CD4-positive, alpha-beta T cell treated with Interleukin-4 for 1 hour (primary cell): ENCODE results near the gene GP1BB.

Experiments used
- DNase-seq, 2 donors: peaks; one replicate each; pipeline ENCODE4 v3.0.0-alpha.2; 2020 to 2022

Gene GP1BB

GRCh38 chr22:19727310-19728150 lies 4.2 kb downstream of the GP1BB start:
- no peak for DNase-seq

GRCh38 chr22:19728271-19728670 lies 4.9 kb downstream of the GP1BB start:
- no peak for DNase-seq

DNA sequence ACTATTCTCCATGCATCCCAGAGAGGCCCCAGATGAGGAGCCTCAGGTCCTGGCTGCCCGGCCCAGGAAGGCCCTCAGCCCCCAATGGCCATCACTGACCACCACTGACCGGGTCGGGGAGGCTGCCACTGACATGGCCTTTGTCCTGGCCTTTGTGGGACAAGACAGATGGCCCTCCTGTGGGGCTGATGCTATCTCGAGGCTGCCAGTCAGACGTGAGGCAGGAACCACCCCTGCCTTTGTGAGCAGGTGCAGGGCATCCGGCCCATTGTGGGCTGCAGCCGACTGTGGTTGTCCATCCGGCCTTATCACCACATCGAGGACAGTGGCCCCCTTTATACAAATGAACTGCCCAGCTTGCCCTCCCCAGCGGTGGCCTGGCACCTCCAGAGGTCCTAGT lies 5.5 kb downstream of the GP1BB start:
- no peak for DNase-seq

DNA sequence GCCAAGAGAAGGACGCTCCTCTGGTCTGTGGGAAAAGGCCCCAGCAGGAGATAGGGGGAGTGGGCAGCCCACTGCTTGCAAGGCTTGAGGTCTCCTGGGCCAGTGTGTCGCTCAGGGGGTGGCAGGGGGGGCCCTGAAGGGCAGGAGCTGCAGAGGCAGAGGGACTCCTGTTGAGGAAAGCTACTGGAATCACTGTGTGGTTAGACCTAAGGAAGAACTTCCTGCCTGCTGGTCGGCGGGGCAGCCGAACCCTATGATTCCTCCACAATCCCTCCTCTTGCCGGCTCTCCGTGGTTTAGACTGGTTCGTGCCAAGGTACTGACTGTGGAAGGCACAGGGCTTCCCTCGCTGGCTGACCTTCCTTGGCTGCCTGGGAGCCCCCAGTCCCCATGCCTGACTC lies 6.2 kb downstream of the GP1BB start:
- no peak for DNase-seq

- no peak for DNase-seq
Observed at GRCh38 chr22:19730198-19730597, 6.9 kb downstream of the GP1BB start.

GRCh38 chr22:19730655-19731360 lies 7.5 kb downstream of the GP1BB start:
- DNase-seq: peak; percentile 80 to 81

GRCh38 chr22:19731361-19732135 lies 8.2 kb downstream of the GP1BB start:
- DNase-seq: no peak

DNA sequence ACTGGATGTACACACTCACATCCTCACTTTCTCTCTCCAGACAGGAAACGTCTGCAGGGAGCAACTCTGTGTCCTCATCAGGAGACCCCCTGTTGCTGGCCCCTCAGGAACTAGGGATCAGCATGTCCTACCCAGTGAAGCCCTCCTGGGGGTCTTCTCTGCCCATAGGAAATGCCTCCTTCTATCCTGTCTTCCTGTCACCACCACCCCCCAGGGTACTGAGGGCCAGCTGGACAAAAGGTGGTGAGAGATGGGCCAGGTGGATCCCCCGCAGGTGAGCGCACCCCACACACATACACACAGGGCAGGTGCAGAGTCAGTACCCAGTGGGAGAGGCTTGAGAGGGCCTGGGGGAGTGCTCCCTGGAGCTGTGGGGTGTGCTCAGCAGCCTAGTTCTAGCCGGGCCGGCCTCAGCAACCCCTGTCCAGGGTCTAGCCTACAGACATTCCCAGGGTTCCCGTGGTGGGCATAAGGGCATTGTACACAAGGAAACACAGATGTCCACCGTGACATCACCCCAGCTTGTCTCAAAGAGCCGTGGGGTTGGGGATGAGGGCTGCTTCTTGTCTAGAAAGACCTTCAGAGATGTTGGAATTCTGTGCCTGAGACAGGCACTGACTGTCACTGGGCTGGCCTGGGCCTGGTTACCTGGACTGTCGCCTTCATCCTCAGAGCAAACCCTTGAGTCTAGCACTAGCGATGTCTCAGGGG lies 9.2 kb downstream of the GP1BB start:
- no peak for DNase-seq

- no peak for DNase-seq
Observed at GRCh38 chr22:19733755-19734154, 10.4 kb downstream of the GP1BB start.

GRCh38 chr22:19734163-19734562 lies 10.8 kb downstream of the GP1BB start:
- no peak for DNase-seq

- DNase-seq: no peak
Observed at GRCh38 chr22:19734837-19735382, 11.6 kb downstream of the GP1BB start.

DNA sequence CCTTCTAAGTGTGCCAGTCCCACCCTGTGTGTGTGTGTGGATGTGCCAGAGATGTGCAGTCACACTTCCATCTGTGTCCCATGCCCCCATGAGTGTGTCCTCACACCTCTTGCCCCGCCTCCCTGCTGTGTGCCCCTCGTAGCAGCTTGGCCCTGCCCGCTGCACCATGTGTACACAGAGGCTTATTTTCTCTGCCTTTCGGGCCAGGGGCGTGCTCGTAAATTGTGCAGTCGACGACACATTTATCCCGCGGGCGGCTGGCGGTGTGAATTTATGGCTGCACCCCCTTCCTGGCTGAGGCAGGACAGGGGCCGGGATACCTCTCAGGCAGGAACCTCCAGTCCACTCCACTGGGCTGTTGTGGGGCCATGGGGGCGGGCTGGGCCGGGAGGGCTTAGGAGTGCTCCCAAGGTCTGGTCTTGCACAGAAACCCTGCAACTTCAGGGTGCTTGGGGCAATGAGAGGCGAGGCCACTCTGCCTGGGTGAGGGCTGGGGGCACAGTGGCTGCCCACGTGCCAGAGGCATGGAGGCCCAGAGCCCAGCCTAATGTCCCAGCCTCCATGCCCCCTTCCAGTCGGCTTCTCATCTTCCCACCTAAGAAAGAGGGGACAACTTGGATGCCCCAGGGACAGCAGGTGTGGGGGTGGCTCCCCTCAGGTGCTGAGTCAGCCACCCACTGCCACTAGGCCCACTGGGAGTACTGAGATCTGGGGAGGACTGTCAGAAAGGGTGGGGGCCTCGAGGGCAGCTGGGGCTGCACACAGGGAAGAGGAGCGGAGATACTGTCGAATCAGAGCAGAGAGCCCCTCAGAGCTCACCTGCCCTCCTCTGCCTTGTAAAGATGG lies 12.5 kb downstream of the GP1BB start:
- DNase-seq: no peak

DNA sequence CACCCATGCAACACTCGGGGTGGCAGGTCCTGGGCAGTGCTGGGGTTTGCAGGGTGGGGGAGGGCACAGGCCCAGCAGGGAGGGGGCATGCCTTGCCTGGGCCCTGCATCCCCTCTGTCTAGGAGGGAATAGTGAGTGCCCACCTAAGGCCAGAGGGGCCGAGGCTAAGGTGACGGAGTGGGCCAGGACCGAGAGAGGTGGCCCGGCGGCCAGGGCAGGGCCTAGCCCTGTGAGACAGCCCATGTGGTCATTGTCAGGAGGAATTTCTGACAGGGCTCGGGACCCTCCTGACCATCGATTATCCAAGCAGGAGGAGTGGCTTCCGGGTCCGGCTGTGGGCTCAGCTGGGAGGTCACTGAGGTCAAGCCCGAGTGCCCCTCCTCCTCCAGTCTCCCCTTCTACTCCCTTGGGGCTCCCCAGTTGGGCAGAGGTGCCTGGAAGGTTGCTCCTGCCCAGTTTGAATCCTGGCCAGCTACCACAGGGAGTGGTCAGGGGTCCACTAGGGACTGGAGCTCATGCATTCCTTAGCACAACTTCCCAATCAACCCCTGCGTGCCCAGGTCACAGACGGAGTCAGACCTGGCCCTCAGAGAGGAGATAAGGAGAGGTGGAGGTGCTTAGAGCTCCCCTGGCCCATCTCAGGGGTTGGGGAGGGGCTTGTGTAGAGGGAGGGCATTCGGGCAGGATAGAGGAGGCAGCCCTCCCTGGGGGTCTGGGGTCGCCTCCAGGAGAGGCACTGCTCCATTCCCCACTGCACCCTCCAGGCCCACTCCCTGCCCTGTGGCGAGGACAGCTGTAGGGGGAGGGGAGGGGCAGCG lies 14.7 kb downstream of the GP1BB start:
- DNase-seq: no peak

DNA sequence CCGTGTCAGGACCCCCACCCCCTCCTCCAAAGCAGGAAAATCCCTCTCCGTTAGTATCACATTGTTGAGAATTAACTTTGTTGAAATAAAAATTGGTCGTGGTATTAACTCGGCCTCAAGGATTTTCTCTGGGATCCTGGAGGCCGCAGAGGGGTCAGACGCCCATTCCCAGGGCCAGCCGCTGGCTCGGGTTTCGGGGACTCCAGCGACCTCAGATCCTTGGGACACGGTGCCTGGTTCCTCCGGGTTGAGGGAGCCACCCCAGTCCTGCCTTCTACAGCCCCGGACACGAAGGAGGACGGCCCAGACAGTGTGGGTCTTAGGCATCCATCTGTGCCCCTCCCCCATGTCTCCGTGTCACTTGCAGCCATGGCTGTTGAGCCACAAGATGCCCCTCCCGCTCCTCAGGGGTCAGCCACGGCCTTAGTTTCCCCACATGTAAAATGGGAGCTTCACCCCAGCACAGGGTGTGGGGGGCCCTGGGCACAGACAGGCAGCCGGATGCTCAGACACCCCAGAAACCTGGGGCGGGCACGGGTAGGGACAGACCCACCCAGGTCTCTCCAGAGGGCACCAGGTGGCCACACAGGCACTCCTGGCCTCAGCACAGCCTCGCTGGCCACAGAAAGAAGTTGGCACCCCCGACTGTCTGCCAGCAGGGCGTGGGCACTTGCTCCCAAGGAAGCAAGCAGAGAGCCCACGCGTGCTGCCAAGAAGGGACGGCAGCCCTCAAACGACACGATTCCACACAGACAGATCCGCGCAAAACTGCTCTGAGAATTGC lies 15.5 kb downstream of the GP1BB start:
- DNase-seq: no peak

DNA sequence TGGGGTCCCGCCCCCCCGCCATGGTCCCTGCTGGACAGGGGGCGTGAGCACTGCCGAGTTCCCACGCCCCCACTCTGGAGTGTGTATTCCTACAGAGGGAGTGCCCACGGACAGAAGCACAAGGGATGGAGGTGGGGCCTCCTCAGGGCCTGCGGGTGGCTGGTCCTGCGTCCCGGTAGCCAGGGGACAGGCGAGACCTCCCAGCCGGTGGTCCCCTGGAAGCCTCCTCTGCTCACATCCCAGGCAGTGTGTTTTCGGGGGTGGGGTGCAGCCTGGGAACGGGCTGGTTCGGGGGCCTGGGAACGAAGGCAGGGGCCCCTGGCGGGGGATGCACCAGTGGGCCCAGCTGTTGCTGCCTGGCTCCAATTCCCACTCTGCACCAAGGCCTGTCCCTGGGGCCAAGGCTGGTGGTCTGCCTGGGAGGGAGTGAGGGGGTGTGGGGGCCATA lies 16.1 kb downstream of the GP1BB start:
- DNase-seq: no peak

DNA sequence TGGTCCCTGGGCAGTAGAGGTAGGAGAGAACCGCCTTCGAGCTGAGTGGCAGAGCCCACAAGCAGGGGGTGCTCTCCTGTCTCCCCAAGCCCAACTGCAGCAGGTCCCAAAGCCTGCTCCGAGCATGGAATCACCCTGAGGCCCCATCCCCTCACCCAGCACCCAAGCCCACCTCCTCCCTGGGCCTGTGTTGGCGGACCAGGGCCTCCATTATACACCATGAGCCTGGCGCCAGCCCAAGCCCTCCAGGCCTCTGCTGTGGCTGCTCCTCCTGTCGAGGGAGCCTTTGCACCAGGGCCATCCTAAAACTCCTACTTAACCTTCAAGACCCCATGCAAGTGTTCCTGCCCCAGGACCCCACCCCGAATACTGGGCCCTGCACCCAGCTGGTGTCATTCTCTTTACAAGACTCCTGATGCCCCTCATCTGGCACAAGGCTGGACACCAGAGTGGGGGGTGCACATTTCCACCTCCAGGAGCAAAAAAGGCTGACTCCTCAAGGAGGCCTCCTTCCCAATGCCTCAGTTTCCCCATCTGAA lies 16.6 kb downstream of the GP1BB start:
- DNase-seq: no peak

DNA sequence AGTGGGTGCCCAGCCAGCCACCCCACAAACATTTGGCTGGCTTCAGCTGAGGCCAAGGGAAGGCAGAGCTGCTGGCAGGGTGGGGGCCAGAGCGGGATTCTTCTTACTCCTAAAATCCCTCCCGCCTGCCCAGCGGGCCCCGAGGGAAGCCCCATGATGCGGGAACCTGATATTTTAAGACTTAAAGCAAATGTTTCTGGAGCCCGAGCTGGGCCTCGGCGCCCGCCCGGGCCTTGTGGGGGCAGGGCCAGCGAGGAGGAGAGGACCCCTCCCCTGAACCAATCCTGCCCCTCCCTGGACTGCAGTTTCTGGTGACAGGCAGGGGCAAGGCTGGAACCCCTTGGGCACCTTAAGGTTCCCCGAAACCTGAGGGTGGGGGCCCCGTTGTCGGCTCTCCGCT lies 17.2 kb downstream of the GP1BB start:
- DNase-seq: no peak

DNA sequence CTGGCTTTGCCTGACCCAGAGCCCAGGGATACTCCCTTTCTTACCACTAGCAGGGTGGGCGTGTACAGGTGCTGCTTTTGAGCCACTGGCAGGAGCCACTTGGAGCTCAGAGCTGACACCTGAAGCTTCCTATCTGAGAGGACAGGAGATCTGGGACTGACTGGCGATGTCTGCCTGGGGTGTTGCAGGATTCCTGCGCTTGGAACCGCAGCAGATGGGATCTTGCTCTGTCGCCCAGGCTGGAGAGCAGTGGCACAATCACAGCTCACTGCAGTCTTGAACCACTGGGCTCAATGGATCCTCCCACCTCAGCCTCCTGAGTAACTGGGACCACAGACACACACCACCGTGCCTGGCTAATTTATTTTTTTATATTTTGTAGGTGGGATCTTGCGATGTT lies 17.7 kb downstream of the GP1BB start:
- no peak for DNase-seq
